MM.1S (cell line): ENCODE data around the gene TMEM115.

ENCODE experiments used
- DNase-seq: peaks from one replicate; pipeline ENCODE4 v3.0.0-alpha.2; 2015
- H2AFZ ChIP-seq: fragments of 300-600 bp; sonication (generic); 2 replicates; pipeline ENCODE4 v1.6.0; 2016; ENCODE audit warnings: antibody characterized with exemption, low read length
- H3F3A ChIP-seq: fragments of 300-600 bp; sonication (generic); 2 replicates; pipeline ENCODE4 v1.6.1; 2016; ENCODE audit warnings: mild to moderate bottlenecking, antibody characterized with exemption, low read length, moderate library complexity, mixed read lengths; ENCODE audit not compliant: insufficient read depth
- H3K27ac ChIP-seq: fragments of 300-600 bp; sonication (generic); 2 replicates; pipeline ENCODE4 v1.5.1; 2016; ENCODE audit warnings: mild to moderate bottlenecking, low read length
- H3K27me3 ChIP-seq: fragments of 300-600 bp; sonication (generic); replicated peaks from 2 replicates; pipeline ENCODE4 v1.6.0; 2016; ENCODE audit warnings: low read length; ENCODE audit not compliant: insufficient read depth
- H3K36me3 ChIP-seq: fragments of 300-600 bp; sonication (generic); replicated peaks from 2 replicates; pipeline ENCODE4 v1.6.1; 2016; ENCODE audit warnings: mild to moderate bottlenecking, low read length, mixed read lengths; ENCODE audit not compliant: insufficient read depth
- H3K4me1 ChIP-seq: fragments of 300-600 bp; sonication (generic); 2 replicates; pipeline ENCODE4 v1.6.1; 2016; ENCODE audit warnings: low read length, mixed read lengths
- H3K4me2 ChIP-seq: fragments of 300-600 bp; sonication (generic); 2 replicates; pipeline ENCODE4 v1.6.0; 2016; ENCODE audit warnings: low read depth, low read length
- H3K4me3 ChIP-seq: fragments of 300-600 bp; sonication (generic); 2 replicates; pipeline ENCODE4 v1.5.1; 2016; ENCODE audit warnings: low read length, mixed read lengths
- H3K79me2 ChIP-seq: fragments of 300-600 bp; sonication (generic); 2 replicates; pipeline ENCODE4 v1.6.1; 2016; ENCODE audit warnings: mixed run types, low read length, mixed read lengths
- H3K9ac ChIP-seq: fragments of 300-600 bp; sonication (generic); 2 replicates; pipeline ENCODE4 v1.6.1; 2016; ENCODE audit warnings: low read length, mixed read lengths
- H3K9me2 ChIP-seq: fragments of 300-600 bp; sonication (generic); replicated peaks from 2 replicates; pipeline ENCODE4 v1.6.1; 2016; ENCODE audit warnings: mild to moderate bottlenecking, low read length, mixed read lengths; ENCODE audit not compliant: insufficient read depth
- H3K9me3 ChIP-seq: fragments of 300-600 bp; sonication (generic); replicated peaks from 2 replicates; pipeline ENCODE4 v1.6.1; 2016; ENCODE audit warnings: mild to moderate bottlenecking, low read length, mixed read lengths; ENCODE audit not compliant: insufficient read depth
- H4K20me1 ChIP-seq: fragments of 300-600 bp; sonication (generic); 2 replicates; pipeline ENCODE4 v1.6.1; 2016; ENCODE audit warnings: mild to moderate bottlenecking, low read length, moderate library complexity, mixed read lengths; ENCODE audit not compliant: insufficient read depth
- CTCF ChIP-seq: fragments of 300-600 bp; sonication (generic); IDR thresholded peaks from 2 replicates; pipeline ENCODE4 v1.5.1; 2016; ENCODE audit warnings: antibody characterized with exemption, low read length, mixed read lengths
- EZH2 ChIP-seq: fragments of 300-600 bp; sonication (generic); optimal IDR thresholded peaks from 2 replicates; pipeline ENCODE3; 2017; ENCODE audit warnings: low read depth, mild to moderate bottlenecking, antibody characterized with exemption, low read length, mixed read lengths
- EZH2phosphoT487 ChIP-seq: fragments of 300-600 bp; sonication (generic); IDR thresholded peaks from 2 replicates; pipeline ENCODE4 v1.6.1; 2018; ENCODE audit warnings: antibody characterized with exemption, low read length

TMEM115 gene

DNA sequence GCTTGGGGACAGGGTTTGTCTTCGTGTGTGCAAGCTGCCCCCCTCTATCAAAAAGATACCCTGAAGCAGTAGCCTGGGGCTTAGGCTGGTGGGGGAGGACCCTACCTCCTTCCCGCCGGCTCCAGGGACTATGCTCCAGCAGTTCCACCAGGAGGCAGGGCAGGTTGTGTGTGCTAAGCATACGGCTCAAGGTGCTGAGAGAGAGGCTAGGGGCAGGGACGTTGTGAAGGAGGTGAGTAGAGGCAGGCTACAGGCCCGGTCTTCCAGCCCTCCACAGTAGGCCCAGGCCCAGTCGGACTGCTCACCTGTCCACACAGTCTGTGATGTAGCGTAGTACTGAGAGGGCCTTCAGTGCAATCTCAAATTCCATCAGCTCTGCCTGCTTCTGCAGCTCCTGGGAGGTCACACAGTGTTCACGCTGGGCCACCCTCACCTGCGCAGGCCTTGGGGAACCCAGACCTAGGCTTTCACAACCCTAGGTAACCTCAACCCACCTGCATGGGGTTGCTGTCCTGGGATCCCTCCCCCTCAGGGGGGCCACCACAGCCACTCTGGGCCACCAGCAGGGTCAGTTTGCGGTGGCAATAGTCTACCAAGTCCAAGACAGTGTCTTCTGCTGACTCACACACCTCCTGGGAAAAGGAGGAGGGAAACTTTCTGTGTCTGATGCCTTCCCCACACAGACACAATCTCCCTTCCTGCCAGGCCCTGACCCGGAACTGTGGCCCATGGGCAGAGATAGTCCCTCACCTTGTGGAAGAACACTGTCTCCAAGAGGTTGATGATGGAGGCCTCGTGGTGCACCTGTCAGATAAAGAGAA lies 16.3 kb downstream of the TMEM115 start:
- H3K79me2 ChIP-seq = 0 out of 2 replicates have a peak, but pooled peaks cover 5% of the 10 kb centered on the region
- H3F3A ChIP-seq = peaks cover 3% of the 10 kb centered on the region; the same call in 1 of the 2 replicates
- H3K4me3 ChIP-seq = no peak overlapping the region
- TF ChIP-seq CTCF (no peak), EZH2 (no peak), EZH2phosphoT487 (no peak)
- peaks cover 10% of the 10 kb centered on the region; the same call in 1 of the 2 replicates for H3K27me3 ChIP-seq
- H3K4me2 ChIP-seq = no peak overlapping the region
- peaks cover 10% of the 10 kb centered on the region for H3K4me1 ChIP-seq
- no peaks in the 10 kb centered on the region for H3K9me2 ChIP-seq
- DNase-seq = no peak
- no peaks in the 10 kb centered on the region for H4K20me1 ChIP-seq
- no peaks in the 10 kb centered on the region for H3K9me3 ChIP-seq
- no peak overlapping the region for H3K9ac ChIP-seq
- H3K36me3 ChIP-seq = no peaks in the 10 kb centered on the region
- no peak overlapping the region for H3K27ac ChIP-seq
- no peak overlapping the region for H2AFZ ChIP-seq

- peaks cover 7% of the 10 kb centered on the region; the same call in 1 of the 2 replicates for H3F3A ChIP-seq
- H3K36me3 ChIP-seq = no peaks in the 10 kb centered on the region
- H3K4me1 ChIP-seq = peaks cover 10% of the 10 kb centered on the region
- H3K9me2 ChIP-seq = no peaks in the 10 kb centered on the region
- H3K9me3 ChIP-seq = no peaks in the 10 kb centered on the region
- H3K79me2 ChIP-seq = peaks cover 6% of the 10 kb centered on the region
- no peak overlapping the region for H3K4me3 ChIP-seq
- H4K20me1 ChIP-seq = no peaks in the 10 kb centered on the region
- no peak overlapping the region for H2AFZ ChIP-seq
- DNase-seq = no peak
- TF ChIP-seq EZH2 (no peak), CTCF (no peak), EZH2phosphoT487 (no peak)
- no peak overlapping the region for H3K27ac ChIP-seq
- no peak overlapping the region for H3K9ac ChIP-seq
- no peak overlapping the region for H3K4me2 ChIP-seq
- H3K27me3 ChIP-seq = peaks cover 10% of the 10 kb centered on the region; the same call in 1 of the 2 replicates
Observed at GRCh38 chr3:50341996-50342650, 17.2 kb downstream of the TMEM115 start.

- H3K27me3 ChIP-seq = peaks cover 10% of the 10 kb centered on the region; the same call in 1 of the 2 replicates
- H3K9me2 ChIP-seq = no peaks in the 10 kb centered on the region
- no peaks in the 10 kb centered on the region for H3K9me3 ChIP-seq
- H3F3A ChIP-seq = peaks cover 11% of the 10 kb centered on the region
- no peak for TF ChIP-seq CTCF
- TF ChIP-seq EZH2phosphoT487 = no peak
- no peak for TF ChIP-seq EZH2
- no peak for DNase-seq
- no peak overlapping the region for H3K27ac ChIP-seq
- peaks cover 12% of the 10 kb centered on the region for H3K79me2 ChIP-seq
- peaks cover 10% of the 10 kb centered on the region for H3K4me1 ChIP-seq
- no peak overlapping the region for H3K4me2 ChIP-seq
- no peaks in the 10 kb centered on the region for H3K36me3 ChIP-seq
- H3K4me3 ChIP-seq = no peak overlapping the region
- no peak overlapping the region for H2AFZ ChIP-seq
- no peaks in the 10 kb centered on the region for H4K20me1 ChIP-seq
- H3K9ac ChIP-seq = no peak overlapping the region
Observed at GRCh38 chr3:50341537-50341936, 17.8 kb downstream of the TMEM115 start.
